H1 (cell line): ENCODE results near the gene IQSEC3. TPM values are rescaled to one million over a fixed set of nuclear protein-coding genes. Genes with fewer than 3 reads are reported as not detected.

Experiments
- ATF2 ChIP-seq: IDR thresholded peaks from 2 replicates; pipeline ENCODE4 v1.6.1; 2012; ENCODE audit warnings: low read length, inconsistent platforms
- BRCA1 ChIP-seq: IDR thresholded peaks from 2 replicates; pipeline ENCODE4 v1.6.1; 2012; ENCODE audit warnings: low read depth, low read length, improper control_type of control experiment
- CHD7 ChIP-seq: fragments of 300-600 bp; sonication (generic); IDR thresholded peaks from 2 replicates; pipeline ENCODE4 v1.7.1; 2012; ENCODE audit warnings: low read length, moderate library complexity, mild to moderate bottlenecking, inconsistent platforms; ENCODE audit not compliant: insufficient replicate concordance
- MAFK ChIP-seq: IDR thresholded peaks from 2 replicates; pipeline ENCODE4 v1.6.1; 2012; ENCODE audit warnings: low read depth, mild to moderate bottlenecking, improper control_type of control experiment, low read length
- RFX5 ChIP-seq: IDR thresholded peaks from 2 replicates; pipeline ENCODE4 v1.6.1; 2011; ENCODE audit warnings: low read depth, low read length, improper control_type of control experiment, borderline replicate concordance
- SIX5 ChIP-seq: IDR thresholded peaks from 2 replicates; pipeline ENCODE4 v1.6.1; 2011; ENCODE audit warnings: mild to moderate bottlenecking, low read depth, low read length
- USF2 ChIP-seq: IDR thresholded peaks from 2 replicates; pipeline ENCODE4 v1.6.1; 2011; ENCODE audit warnings: low read length, improper control_type of control experiment
- polyA plus RNA-seq, 7 experiments: library from polyadenylated mRNA; depleted of rRNA in 3 of 7; stranded (reverse) in 5 of 7; unstranded in 2 of 7; fragments of >200 nt in 5 of 7; fragments of 200-250 nt in 2 of 7; gene quantifications; 1 replicate in 5 of 7; 2 replicates in 1 of 7; 4 replicates in 1 of 7; pipeline versions ENCODE4 v1.2.1 to v1.2.3, GENCODE V29; 2011 to 2013; ENCODE audit warnings: missing spikeins in 2 of 7, mixed read lengths in 2 of 7
- total RNA-seq: library from RNA; stranded (reverse); fragmentation: NEBNext Ultra II Directional; extraction: Animal tissue kit (Norgen Biotek cat#: 25700); gene quantifications from 2 replicates; pipeline ENCODE4 v1.2.1, GENCODE V29; 2021

The IQSEC3 gene
- total and polyA plus RNA-seq, 2 of the 8 experiments (the other 6 are each of a cell fraction or from before 2014, with no cell fraction given), result 1.2 to 3.1 TPM

GRCh38 chr12:218728-219590 lies 152.4 kb downstream of the IQSEC3 start (continued):
- TF ChIP-seq CHD7 (no peak), ATF2 (no peak), MAFK (no peak), BRCA1 (no peak), USF2 (no peak), RFX5 (no peak), SIX5 (no peak)
